Fibroblast of pulmonary artery (primary cell): ENCODE results near the gene ME3.

ENCODE experiments used
- DNase-seq: peaks from one replicate; pipeline ENCODE4 v3.0.0-alpha.2; 2010; ENCODE audit warnings: low read depth
- H3K4me3 ChIP-seq: replicated peaks from 2 replicates; pipeline ENCODE4 v1.5.1; 2011; ENCODE audit warnings: low read depth, mild to moderate bottlenecking, control low read depth, low read length, moderate library complexity
- CTCF ChIP-seq: IDR thresholded peaks from 2 replicates; pipeline ENCODE4 v1.5.1; 2011; ENCODE audit warnings: mild to moderate bottlenecking, control low read depth, low read length, inconsistent platforms; ENCODE audit errors: missing control alignments

Gene ME3

GRCh38 chr11:86717817-86718501 lies 45.5 kb upstream of the ME3 start:
- TF ChIP-seq CTCF = no peak
- no peak overlapping the region for H3K4me3 ChIP-seq
- no peak for DNase-seq

DNA sequence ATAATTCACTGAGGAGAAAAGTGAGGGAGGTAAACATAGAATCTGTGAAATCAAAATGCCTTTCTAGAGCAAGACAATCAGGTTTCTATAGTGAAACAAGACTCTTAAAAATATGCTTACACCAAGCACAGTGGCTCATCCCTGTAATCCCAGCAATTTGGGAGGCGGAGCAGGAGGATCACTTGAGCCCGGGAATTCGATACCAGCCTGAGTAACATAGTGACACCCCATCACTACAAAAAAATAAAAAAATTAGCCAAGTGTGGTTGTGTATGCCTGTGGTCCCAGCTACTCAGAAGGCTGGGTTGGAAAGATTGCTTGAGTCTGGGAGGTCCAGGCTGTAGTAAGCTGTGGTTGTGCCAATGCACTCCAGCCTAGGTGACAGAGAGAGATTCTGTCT lies 43.2 kb upstream of the ME3 start:
- no peak overlapping the region for H3K4me3 ChIP-seq
- TF ChIP-seq CTCF = no peak
- DNase-seq = no peak

GRCh38 chr11:86713552-86713951 lies 41.1 kb upstream of the ME3 start:
- H3K4me3 ChIP-seq = no peak overlapping the region
- no peak for TF ChIP-seq CTCF
- no peak for DNase-seq

DNA sequence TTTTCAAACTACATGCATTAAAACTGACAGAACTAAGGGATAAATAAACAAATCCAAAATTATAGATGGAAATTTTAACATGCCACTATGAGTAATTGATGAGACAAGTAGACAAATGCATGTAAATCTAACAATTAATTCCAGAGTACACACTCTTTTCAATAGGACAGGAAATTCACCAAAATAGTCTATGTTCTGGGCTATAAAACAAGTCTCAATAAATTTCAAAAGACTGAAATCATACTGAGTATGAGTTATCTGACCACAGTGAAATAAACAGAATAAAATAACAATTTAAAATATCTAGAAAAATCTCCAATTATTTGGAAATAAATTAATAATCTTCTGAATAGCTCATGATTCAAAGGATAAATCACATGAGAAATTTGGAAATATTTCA lies 38.5 kb upstream of the ME3 start:
- H3K4me3 ChIP-seq = no peak overlapping the region
- no peak for TF ChIP-seq CTCF
- no peak for DNase-seq

DNA sequence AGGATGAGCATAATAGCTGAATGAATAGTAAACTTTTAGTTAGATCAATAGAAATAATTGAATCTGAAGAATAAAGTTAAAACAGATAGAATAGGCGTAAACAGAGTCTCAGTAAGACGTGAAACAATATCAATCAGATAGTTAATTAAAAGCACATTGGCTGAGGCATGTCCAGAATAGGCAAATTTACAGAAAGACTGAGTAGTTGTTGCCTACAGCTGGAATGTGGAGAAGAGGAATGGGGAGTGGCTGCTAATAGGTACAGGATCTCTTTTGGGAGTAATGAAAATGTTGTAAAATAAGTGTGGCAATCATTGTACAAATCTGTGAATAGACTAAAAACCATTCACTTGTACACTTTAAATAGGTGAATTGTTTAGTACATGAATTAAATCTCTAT lies 36.3 kb upstream of the ME3 start:
- no peak for DNase-seq
- TF ChIP-seq CTCF = no peak
- H3K4me3 ChIP-seq = no peak overlapping the region

DNA sequence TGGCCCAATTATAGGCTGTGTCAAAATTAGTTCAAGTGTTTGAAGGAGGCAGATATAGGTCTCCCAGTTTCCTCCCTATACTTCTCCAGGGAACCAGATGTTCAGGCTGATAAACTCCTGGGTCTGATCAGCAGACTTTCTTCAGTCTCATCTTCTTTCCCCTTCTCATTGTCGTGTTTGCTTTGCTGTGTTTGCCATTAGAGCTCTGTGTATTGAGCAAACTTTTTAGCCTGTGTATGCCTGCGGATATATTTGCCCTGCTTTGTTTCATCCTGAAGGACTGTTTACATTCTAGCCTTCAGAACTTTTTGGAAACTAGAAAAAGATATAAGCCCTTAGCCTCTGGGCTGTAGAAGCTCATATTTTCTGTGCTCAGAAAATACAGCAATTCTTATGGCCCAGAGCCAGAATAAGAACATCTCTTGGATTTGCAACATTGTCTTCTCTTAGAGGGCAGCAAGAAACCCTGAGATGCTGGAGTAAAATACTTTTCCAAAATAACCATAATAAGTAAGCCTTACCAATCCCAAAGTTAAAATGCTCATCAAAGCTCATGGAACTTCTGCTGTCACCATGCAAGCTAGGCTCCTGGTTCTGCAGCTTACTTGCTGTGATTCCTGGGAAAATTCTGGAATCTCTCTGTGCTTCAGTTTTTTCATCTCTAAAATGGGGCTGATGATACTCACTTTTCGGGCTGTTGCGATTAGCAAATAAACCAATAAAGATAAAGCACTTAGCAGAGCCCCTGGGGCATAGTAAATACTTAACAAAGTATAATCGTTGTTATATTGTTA lies 34.1 kb upstream of the ME3 start:
- no peak for TF ChIP-seq CTCF
- H3K4me3 ChIP-seq = no peak overlapping the region
- DNase-seq = no peak
